Measurements from ENCODE around the gene CAPN9.

DNA sequence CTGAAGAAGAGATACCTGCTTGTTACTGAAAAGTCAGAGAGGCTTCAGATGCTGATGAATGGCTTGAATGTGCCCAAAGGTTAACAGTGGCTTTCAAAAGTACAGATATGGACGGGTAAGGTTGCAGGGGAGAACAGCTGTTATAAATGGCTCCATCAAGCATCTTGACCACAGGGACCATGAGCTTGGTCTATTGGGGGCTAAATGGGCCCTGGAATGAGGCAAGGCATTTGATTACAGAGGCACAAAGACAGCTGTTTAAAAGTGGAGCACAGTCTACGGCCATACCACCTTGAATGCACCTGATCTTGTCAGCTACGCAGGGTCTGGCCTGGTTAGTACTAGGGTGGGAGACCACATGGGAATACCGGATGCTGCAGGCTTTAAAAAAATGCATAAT is 72.8 kb downstream of the CAPN9 start:
- TF ChIP-seq, protein P1, sequence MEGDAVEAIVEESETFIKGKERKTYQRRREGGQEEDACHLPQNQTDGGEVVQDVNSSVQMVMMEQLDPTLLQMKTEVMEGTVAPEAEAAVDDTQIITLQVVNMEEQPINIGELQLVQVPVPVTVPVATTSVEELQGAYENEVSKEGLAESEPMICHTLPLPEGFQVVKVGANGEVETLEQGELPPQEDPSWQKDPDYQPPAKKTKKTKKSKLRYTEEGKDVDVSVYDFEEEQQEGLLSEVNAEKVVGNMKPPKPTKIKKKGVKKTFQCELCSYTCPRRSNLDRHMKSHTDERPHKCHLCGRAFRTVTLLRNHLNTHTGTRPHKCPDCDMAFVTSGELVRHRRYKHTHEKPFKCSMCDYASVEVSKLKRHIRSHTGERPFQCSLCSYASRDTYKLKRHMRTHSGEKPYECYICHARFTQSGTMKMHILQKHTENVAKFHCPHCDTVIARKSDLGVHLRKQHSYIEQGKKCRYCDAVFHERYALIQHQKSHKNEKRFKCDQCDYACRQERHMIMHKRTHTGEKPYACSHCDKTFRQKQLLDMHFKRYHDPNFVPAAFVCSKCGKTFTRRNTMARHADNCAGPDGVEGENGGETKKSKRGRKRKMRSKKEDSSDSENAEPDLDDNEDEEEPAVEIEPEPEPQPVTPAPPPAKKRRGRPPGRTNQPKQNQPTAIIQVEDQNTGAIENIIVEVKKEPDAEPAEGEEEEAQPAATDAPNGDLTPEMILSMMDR (IDR thresholded peaks at IDR 0.05; ENCODE audit: low read depth, low read length, poor library complexity, severe bottlenecking): no peak
- TF ChIP-seq EZH2phosphoT487 (IDR thresholded peaks at IDR 0.05; ENCODE audit: borderline replicate concordance, low read length): no peak
